Nephron (organoid): ENCODE data around the gene TMEM245.

Experiments used
- H3K27ac Mint-ChIP-seq, 3 experiments: 2 replicates each; pipeline ENCODE4 v1.8.0; 2020; ENCODE audit warnings: mixed read lengths in 3 of 3, mild to moderate bottlenecking in 2 of 3, moderate library complexity in 1 of 3
- H3K27me3 Mint-ChIP-seq: 2 replicates; pipeline ENCODE4 v1.8.0; 2021; ENCODE audit warnings: low read depth, mild to moderate bottlenecking, moderate library complexity, mixed read lengths
- H3K36me3 Mint-ChIP-seq: 2 replicates; pipeline ENCODE4 v1.8.0; 2020; ENCODE audit warnings: low read depth, mixed read lengths
- H3K4me1 Mint-ChIP-seq: 2 replicates; pipeline ENCODE4 v1.8.0; 2020; ENCODE audit warnings: mixed read lengths
- H3K4me3 Mint-ChIP-seq, 3 experiments: 2 replicates each; pipeline ENCODE4 v1.8.0; 2020; ENCODE audit warnings: mild to moderate bottlenecking in 3 of 3, mixed read lengths in 3 of 3, moderate library complexity in 2 of 3
- H3K9me3 Mint-ChIP-seq: 2 replicates; pipeline ENCODE4 v1.8.0; 2020; ENCODE audit warnings: mixed read lengths
- TF ChIP-seq, protein P1 (sequence below), 3 experiments: fragments of 200-600 bp; sonication (generic); IDR thresholded peaks; one replicate each; pipeline ENCODE4 v1.5.0; 2021; ENCODE audit warnings: antibody characterized with exemption in 3 of 3; ENCODE audit not compliant: unreplicated experiment in 3 of 3

The TMEM245 gene

DNA sequence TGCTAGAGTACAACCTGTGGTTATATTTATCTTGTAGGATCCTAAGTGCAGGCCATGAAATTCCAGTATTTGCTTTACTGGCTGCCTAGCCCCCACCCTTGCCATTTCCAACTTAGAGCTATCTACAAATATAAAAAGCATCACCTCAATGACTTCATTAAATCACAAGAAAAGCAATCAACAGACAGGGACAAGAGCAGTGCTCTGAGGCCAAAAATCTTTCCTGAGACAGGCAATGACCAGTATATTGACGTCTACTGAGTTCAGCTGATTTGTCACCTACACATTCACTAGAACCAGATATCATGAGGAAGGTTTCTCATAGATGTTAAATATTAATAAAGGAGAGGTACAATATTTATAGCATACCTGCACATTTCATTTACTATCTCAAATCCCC lies 68.0 kb downstream of the TMEM245 start:
- Mint-ChIP-seq H3K9me3 (no peaks in the 10 kb centered on the region), H3K36me3 (peaks cover 80% of the 10 kb centered on the region), H3K4me1 (no peaks in the 10 kb centered on the region), H3K27me3 (no peaks in the 10 kb centered on the region), H3K4me3 (no peak overlapping the region), H3K27ac (no peak overlapping the region)
- TF ChIP-seq, protein P1, sequence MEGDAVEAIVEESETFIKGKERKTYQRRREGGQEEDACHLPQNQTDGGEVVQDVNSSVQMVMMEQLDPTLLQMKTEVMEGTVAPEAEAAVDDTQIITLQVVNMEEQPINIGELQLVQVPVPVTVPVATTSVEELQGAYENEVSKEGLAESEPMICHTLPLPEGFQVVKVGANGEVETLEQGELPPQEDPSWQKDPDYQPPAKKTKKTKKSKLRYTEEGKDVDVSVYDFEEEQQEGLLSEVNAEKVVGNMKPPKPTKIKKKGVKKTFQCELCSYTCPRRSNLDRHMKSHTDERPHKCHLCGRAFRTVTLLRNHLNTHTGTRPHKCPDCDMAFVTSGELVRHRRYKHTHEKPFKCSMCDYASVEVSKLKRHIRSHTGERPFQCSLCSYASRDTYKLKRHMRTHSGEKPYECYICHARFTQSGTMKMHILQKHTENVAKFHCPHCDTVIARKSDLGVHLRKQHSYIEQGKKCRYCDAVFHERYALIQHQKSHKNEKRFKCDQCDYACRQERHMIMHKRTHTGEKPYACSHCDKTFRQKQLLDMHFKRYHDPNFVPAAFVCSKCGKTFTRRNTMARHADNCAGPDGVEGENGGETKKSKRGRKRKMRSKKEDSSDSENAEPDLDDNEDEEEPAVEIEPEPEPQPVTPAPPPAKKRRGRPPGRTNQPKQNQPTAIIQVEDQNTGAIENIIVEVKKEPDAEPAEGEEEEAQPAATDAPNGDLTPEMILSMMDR (IDR thresholded peaks at IDR 0.05; ENCODE audit: unreplicated experiment in 3 of 3) = no peak

DNA sequence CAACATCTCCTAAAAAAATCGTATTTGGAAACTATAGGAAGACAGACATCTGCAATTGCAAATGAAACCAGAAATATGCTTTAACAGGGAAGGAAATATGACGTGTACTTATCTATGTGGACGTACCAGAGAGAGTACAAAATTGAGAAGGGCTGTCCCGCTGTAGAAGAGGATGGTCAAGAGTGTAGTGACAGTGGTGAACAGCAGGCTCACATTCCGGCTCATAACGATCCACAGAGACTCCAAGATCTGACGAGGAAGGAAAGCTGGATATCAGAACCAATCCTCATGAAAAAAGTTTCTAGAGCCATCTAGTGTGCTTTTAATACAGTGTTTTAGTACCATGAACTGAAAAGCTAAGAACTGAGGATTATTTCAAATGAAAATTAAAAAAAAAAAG lies 69.3 kb downstream of the TMEM245 start:
- no peaks in the 10 kb centered on the region for H3K27me3 Mint-ChIP-seq
- TF ChIP-seq, protein P1 (IDR thresholded peaks at IDR 0.05; ENCODE audit: unreplicated experiment in 3 of 3) = no peak
- peaks cover 80% of the 10 kb centered on the region for H3K36me3 Mint-ChIP-seq

DNA sequence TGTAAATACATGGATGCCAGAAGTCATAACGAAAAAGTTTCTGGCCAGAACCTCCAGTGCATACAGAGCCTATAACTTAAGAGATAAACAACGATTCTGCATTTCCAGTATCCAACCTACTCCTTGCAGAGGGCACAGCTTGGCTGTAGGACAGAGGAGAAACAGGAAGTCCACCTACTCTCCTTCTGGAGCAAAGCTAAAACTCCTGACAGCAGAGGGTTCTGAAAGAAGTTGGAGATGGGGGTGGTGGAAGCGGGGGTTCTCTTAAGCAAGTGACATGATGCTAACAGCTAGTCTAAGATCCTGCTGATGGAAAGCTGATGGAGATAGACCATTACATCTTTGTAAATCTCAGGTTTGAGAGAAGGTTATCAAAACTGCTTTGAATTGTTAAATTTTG lies 70.9 kb downstream of the TMEM245 start:
- Mint-ChIP-seq H3K9me3 (peaks cover 2% of the 10 kb centered on the region), H3K27me3 (no peaks in the 10 kb centered on the region), H3K27ac (no peak overlapping the region), H3K4me1 (no peaks in the 10 kb centered on the region), H3K36me3 (peaks cover 79% of the 10 kb centered on the region), H3K4me3 (no peak overlapping the region)
- TF ChIP-seq, protein P1 (IDR thresholded peaks at IDR 0.05; ENCODE audit: unreplicated experiment in 3 of 3) = no peak

More for the DNA sequence above, 69.3 kb downstream of the TMEM245 start:
- Mint-ChIP-seq H3K27ac (no peak overlapping the region), H3K9me3 (no peaks in the 10 kb centered on the region), H3K4me3 (no peak overlapping the region), H3K4me1 (no peaks in the 10 kb centered on the region)

DNA sequence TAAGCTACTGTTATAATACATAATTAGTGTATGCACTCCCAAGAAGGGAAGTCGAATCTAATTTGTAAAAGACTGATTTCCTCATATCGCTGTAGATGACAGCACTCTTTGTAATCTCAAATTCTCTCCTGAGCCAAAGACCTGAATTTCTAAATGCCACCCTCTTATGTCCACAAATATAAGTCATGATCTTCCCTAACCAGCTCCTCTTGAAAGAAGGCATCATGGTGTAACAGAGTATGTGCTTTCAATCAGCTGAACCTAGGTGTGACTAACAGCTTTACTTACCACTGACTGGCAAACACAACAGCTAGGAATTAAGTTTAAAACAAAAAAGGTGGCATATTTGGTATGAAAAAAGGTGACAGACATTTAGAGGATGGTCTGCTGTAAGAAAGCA lies 72.5 kb downstream of the TMEM245 start:
- Mint-ChIP-seq H3K4me3 (no peak overlapping the region), H3K9me3 (peaks cover 10% of the 10 kb centered on the region), H3K4me1 (no peaks in the 10 kb centered on the region), H3K27ac (no peak overlapping the region), H3K36me3 (peaks cover 80% of the 10 kb centered on the region), H3K27me3 (no peaks in the 10 kb centered on the region)
- TF ChIP-seq, protein P1 (IDR thresholded peaks at IDR 0.05; ENCODE audit: unreplicated experiment in 3 of 3) = no peak

DNA sequence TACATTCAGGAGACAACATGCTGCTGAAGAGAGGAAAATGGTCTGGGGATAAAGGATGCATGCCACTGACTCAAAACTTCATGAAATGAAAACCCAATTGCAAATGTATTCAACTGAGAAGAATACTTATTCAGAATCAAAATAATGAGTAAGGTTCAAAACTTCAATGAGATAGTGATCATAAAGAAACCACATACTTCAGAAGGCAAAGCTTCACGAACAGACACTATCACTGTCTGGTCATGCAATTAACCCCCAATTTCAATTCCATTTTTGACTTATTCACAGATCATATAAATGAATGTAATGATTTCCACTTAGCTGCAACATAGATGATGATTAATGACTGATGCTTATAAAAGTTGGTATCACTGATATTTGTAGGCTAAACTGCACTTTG lies 73.4 kb downstream of the TMEM245 start:
- Mint-ChIP-seq H3K27me3 (no peaks in the 10 kb centered on the region), H3K4me1 (no peaks in the 10 kb centered on the region), H3K4me3 (no peak overlapping the region), H3K36me3 (peaks cover 75% of the 10 kb centered on the region), H3K27ac (no peak overlapping the region), H3K9me3 (peaks cover 10% of the 10 kb centered on the region)
- TF ChIP-seq, protein P1 (IDR thresholded peaks at IDR 0.05; ENCODE audit: unreplicated experiment in 3 of 3) = no peak

DNA sequence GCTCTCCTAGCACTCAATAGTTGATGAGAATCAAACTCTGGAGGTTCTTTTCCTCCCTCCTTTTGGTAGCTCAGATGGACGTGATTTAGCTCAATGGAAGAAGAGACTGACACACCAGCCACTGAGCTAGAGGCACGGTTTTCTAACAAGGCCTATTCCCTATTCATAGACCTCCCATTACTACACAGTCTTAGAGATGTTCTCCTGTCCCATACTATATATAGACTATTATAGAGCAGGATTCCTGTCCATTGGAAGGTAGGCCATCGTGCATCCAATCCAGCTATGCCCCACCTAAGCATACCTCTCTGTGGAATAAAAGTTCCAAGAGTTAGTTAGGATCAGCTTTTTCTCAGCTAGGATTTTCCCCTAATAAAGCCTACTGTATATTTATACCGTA lies 76.2 kb downstream of the TMEM245 start:
- peaks cover 10% of the 10 kb centered on the region for H3K9me3 Mint-ChIP-seq
- no peak overlapping the region for H3K4me3 Mint-ChIP-seq
- no peaks in the 10 kb centered on the region for H3K4me1 Mint-ChIP-seq
- H3K27me3 Mint-ChIP-seq = no peaks in the 10 kb centered on the region
- peaks cover 77% of the 10 kb centered on the region for H3K36me3 Mint-ChIP-seq
- TF ChIP-seq, protein P1 (IDR thresholded peaks at IDR 0.05; ENCODE audit: unreplicated experiment in 3 of 3) = no peak
- peak overlapping the region in 2 of 3 experiments; percentile 45 to 93 for H3K27ac Mint-ChIP-seq
